HEK293 (cell line): ENCODE data around the gene ARNT2.

Experiments
- CTCF ChIP-seq: fragments of 450-650 bp; formaldehyde crosslinking; IDR thresholded peaks from 2 replicates; pipeline ENCODE4 v1.5.1; 2016; ENCODE audit warnings: missing biosample characterization, missing genetic modification characterization
- KLF10 ChIP-seq: fragments of 450-650 bp; IDR thresholded peaks from 2 replicates; pipeline ENCODE4 v1.5.1; 2018; ENCODE audit warnings: missing biosample characterization, mild to moderate bottlenecking, missing genetic modification characterization
- PRDM2 ChIP-seq: fragments of 450-650 bp; formaldehyde crosslinking; IDR thresholded peaks from 2 replicates; pipeline ENCODE4 v1.5.1; 2016; ENCODE audit warnings: missing biosample characterization, missing genetic modification characterization, borderline replicate concordance
- REPIN1 ChIP-seq: fragments of 450-650 bp; formaldehyde crosslinking; IDR thresholded peaks from 2 replicates; pipeline ENCODE4 v1.5.1; 2017; ENCODE audit warnings: missing biosample characterization, missing genetic modification characterization, low read depth
- YY1 ChIP-seq: fragments of 450-650 bp; formaldehyde crosslinking; IDR thresholded peaks from 2 replicates; pipeline ENCODE4 v1.5.1; 2018; ENCODE audit warnings: missing biosample characterization, missing genetic modification characterization
- ZNF335 ChIP-seq: fragments of 450-650 bp; formaldehyde crosslinking; conservative IDR thresholded peaks from 2 replicates; pipeline ENCODE4 v1.5.1; 2016; ENCODE audit warnings: missing biosample characterization, missing genetic modification characterization
- ZNF398 ChIP-seq: fragments of 450-650 bp; formaldehyde crosslinking; IDR thresholded peaks from 2 replicates; pipeline ENCODE4 v1.5.1; 2017; ENCODE audit warnings: missing biosample characterization, missing genetic modification characterization
- ZNF707 ChIP-seq: fragments of 450-650 bp; formaldehyde crosslinking; IDR thresholded peaks from 2 replicates; pipeline ENCODE4 v1.5.1; 2016; ENCODE audit warnings: missing biosample characterization, missing genetic modification characterization
- ZNF791 ChIP-seq: fragments of 450-650 bp; formaldehyde crosslinking; IDR thresholded peaks from 2 replicates; pipeline ENCODE4 v1.5.1; 2016; ENCODE audit warnings: missing biosample characterization, missing genetic modification characterization
- ZSCAN23 ChIP-seq: fragments of 450-650 bp; formaldehyde crosslinking; IDR thresholded peaks from 2 replicates; pipeline ENCODE4 v1.5.1; 2016; ENCODE audit warnings: missing biosample characterization, missing genetic modification characterization

- TF ChIP-seq CTCF = no peak
- no peak for TF ChIP-seq ZNF335 (tag by site-specific recombination)
- TF ChIP-seq ZNF791 (tag by site-specific recombination) = no peak
- TF ChIP-seq ZNF398 (tag by site-specific recombination) = no peak
- no peak for TF ChIP-seq ZNF707 (tag by site-specific recombination)
- TF ChIP-seq REPIN1 (tag by site-specific recombination) = no peak
- no peak for TF ChIP-seq ZSCAN23 (tag by site-specific recombination)
- TF ChIP-seq YY1 (tag by site-specific recombination) = no peak
- no peak for TF ChIP-seq KLF10 (tag by site-specific recombination)
- no peak for TF ChIP-seq PRDM2 (tag by site-specific recombination)
Observed at GRCh38 chr15:80497221-80497620, 93.0 kb downstream of the ARNT2 start.
